ENCODE measurements around the gene MAPRE2.

The MAPRE2 gene

DNA sequence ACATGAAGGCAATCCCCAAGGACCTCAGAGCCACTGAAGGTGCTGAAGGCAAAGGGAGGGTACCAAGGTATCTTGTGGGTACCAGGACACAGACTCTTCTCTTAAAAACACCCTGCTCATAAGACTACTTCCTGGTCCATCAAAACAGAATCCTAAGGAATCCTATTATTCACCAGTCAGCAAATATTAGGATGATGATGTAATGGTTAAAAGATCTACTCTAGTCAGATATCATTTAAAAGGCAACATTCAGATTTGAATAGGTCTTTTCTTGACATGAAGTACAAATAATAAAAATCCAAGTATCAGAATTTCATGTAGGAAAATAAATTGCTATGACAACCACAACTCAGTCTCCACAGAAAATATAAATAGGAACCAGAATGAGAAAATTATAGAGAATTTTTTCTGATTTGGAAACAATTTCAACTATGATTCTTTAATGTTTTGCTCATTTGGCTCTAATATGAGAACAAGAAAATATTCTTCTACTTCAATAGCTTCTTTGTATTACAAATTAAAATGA lies 121.9 kb downstream of the MAPRE2 start:
- no peak for DNase-seq
- no peak overlapping the region for H3K4me3 ChIP-seq (ENCODE audit: low read length)
- no peaks in the 10 kb centered on the region for H4K20me1 ChIP-seq (ENCODE audit: insufficient read depth, low read length)
- H3F3A ChIP-seq (ENCODE audit: insufficient read depth, low read length) = no peaks in the 10 kb centered on the region
- H3K9ac ChIP-seq (ENCODE audit: low read length) = no peak overlapping the region
- H3K79me2 ChIP-seq (ENCODE audit: low read length) = no peaks in the 10 kb centered on the region
- no peak overlapping the region for H3K4me2 ChIP-seq (ENCODE audit: low read depth, low read length)
- H3K4me1 ChIP-seq (ENCODE audit: low read length) = no peaks in the 10 kb centered on the region
- no peaks in the 10 kb centered on the region for H3K27me3 ChIP-seq (replicated peaks; ENCODE audit: insufficient read depth, low read length)
- H3K9me2 ChIP-seq (replicated peaks; ENCODE audit: insufficient read depth, low read length) = no peaks in the 10 kb centered on the region
- H3K9me3 ChIP-seq (replicated peaks; ENCODE audit: insufficient read depth, low read length) = no peaks in the 10 kb centered on the region
- no peak overlapping the region for H3K27ac ChIP-seq (ENCODE audit: low read length)
- no peak overlapping the region for H2AFZ ChIP-seq (ENCODE audit: low read length)
- TF ChIP-seq, protein P1, sequence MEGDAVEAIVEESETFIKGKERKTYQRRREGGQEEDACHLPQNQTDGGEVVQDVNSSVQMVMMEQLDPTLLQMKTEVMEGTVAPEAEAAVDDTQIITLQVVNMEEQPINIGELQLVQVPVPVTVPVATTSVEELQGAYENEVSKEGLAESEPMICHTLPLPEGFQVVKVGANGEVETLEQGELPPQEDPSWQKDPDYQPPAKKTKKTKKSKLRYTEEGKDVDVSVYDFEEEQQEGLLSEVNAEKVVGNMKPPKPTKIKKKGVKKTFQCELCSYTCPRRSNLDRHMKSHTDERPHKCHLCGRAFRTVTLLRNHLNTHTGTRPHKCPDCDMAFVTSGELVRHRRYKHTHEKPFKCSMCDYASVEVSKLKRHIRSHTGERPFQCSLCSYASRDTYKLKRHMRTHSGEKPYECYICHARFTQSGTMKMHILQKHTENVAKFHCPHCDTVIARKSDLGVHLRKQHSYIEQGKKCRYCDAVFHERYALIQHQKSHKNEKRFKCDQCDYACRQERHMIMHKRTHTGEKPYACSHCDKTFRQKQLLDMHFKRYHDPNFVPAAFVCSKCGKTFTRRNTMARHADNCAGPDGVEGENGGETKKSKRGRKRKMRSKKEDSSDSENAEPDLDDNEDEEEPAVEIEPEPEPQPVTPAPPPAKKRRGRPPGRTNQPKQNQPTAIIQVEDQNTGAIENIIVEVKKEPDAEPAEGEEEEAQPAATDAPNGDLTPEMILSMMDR (IDR thresholded peaks at IDR 0.05; ENCODE audit: low read length) = no peak
- no peak for TF ChIP-seq EZH2 (optimal IDR thresholded peaks at IDR 0.05; ENCODE audit: low read depth, low read length)
- TF ChIP-seq EZH2phosphoT487 (IDR thresholded peaks at IDR 0.05; ENCODE audit: low read length) = no peak
- no peaks in the 10 kb centered on the region for H3K36me3 ChIP-seq (replicated peaks; ENCODE audit: insufficient read depth, low read length)

- Histone ChIP-seq H3K4me3 (ENCODE audit: low read length) (no peak overlapping the region), H3K4me2 (ENCODE audit: low read depth, low read length) (no peak overlapping the region), H3K9ac (ENCODE audit: low read length) (no peak overlapping the region), H3F3A (ENCODE audit: insufficient read depth, low read length) (no peaks in the 10 kb centered on the region), H4K20me1 (ENCODE audit: insufficient read depth, low read length) (no peaks in the 10 kb centered on the region), H3K9me3 (replicated peaks; ENCODE audit: insufficient read depth, low read length) (no peaks in the 10 kb centered on the region), H3K79me2 (ENCODE audit: low read length) (no peaks in the 10 kb centered on the region), H3K4me1 (ENCODE audit: low read length) (no peaks in the 10 kb centered on the region), H2AFZ (ENCODE audit: low read length) (no peak overlapping the region), H3K27ac (ENCODE audit: low read length) (no peak overlapping the region), H3K27me3 (replicated peaks; ENCODE audit: insufficient read depth, low read length) (no peaks in the 10 kb centered on the region), H3K9me2 (replicated peaks; ENCODE audit: insufficient read depth, low read length) (no peaks in the 10 kb centered on the region), H3K36me3 (replicated peaks; ENCODE audit: insufficient read depth, low read length) (no peaks in the 10 kb centered on the region)
- TF ChIP-seq, protein P1 (IDR thresholded peaks at IDR 0.05; ENCODE audit: low read length) = no peak
- TF ChIP-seq EZH2 (optimal IDR thresholded peaks at IDR 0.05; ENCODE audit: low read depth, low read length) (no peak), EZH2phosphoT487 (IDR thresholded peaks at IDR 0.05; ENCODE audit: low read length) (no peak)
- no peak for DNase-seq
Observed at GRCh38 chr18:35163721-35164120, 122.5 kb downstream of the MAPRE2 start.

DNA sequence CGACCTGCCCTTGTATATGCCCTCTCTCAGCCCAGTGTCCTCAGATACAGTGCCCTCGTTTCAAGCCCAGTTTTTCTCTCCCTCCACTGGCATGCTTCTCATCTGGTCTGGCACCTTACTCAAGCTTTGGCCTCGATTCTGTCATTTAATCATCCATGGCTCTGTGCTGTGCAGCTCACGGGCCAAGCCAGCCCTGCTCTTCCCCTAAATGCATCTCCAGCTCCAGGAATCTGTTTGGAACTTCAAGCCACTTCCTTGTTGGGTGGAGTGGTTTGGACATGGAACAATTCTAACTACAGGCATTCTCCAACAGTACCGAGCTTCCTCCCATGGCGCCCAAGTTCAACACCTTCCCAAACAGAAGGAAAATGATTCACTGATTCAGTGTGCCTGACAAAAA lies 122.9 kb downstream of the MAPRE2 start:
- Histone ChIP-seq H3K27me3 (replicated peaks; ENCODE audit: insufficient read depth, low read length) (no peaks in the 10 kb centered on the region), H3K4me3 (ENCODE audit: low read length) (no peak overlapping the region), H3K9me3 (replicated peaks; ENCODE audit: insufficient read depth, low read length) (no peaks in the 10 kb centered on the region), H3K79me2 (ENCODE audit: low read length) (no peaks in the 10 kb centered on the region), H3K9ac (ENCODE audit: low read length) (no peak overlapping the region), H3K4me1 (ENCODE audit: low read length) (no peaks in the 10 kb centered on the region), H4K20me1 (ENCODE audit: insufficient read depth, low read length) (no peaks in the 10 kb centered on the region), H3K36me3 (replicated peaks; ENCODE audit: insufficient read depth, low read length) (no peaks in the 10 kb centered on the region), H3K9me2 (replicated peaks; ENCODE audit: insufficient read depth, low read length) (no peaks in the 10 kb centered on the region), H2AFZ (ENCODE audit: low read length) (no peak overlapping the region), H3K27ac (ENCODE audit: low read length) (no peak overlapping the region), H3F3A (ENCODE audit: insufficient read depth, low read length) (no peaks in the 10 kb centered on the region), H3K4me2 (ENCODE audit: low read depth, low read length) (no peak overlapping the region)
- TF ChIP-seq EZH2 (optimal IDR thresholded peaks at IDR 0.05; ENCODE audit: low read depth, low read length) (no peak), EZH2phosphoT487 (IDR thresholded peaks at IDR 0.05; ENCODE audit: low read length) (no peak)
- TF ChIP-seq, protein P1 (IDR thresholded peaks at IDR 0.05; ENCODE audit: low read length) = no peak
- no peak for DNase-seq
